ENCODE results near the gene NAGPA. TPM values are rescaled to one million over a fixed set of nuclear protein-coding genes. Genes with fewer than 3 reads are reported as not detected.

The NAGPA gene
- total and polyA plus RNA-seq, 7 experiments from 2014 or later: 17.8 to 42.9 (median 34.1) TPM

- no peaks in the 10 kb centered on the region for H3K27me3 ChIP-seq (ENCODE audit: control insufficient read depth in 2 of 2, insufficient read depth in 2 of 2, low read length in 2 of 2)
- ATAC-seq (no peak), DNase-seq (no peak)
- intact Hi-C loops (cut with micrococcal nuclease): no loop called here
- no peaks in the 10 kb centered on the region for H3K9me3 ChIP-seq (ENCODE audit: control insufficient read depth in 2 of 3, low read length in 3 of 3)
- H3K27ac ChIP-seq (ENCODE audit: low read depth, low read length): no peak overlapping the region
- H3K27ac Mint-ChIP-seq: no peak overlapping the region
- H3K9me3 Mint-ChIP-seq: no peaks in the 10 kb centered on the region
- no peak overlapping the region for H3K4me3 ChIP-seq (ENCODE audit: low read length)
- no peaks in the 10 kb centered on the region for H3K27me3 Mint-ChIP-seq
- H3K36me3 ChIP-seq (ENCODE audit: control insufficient read depth in 2 of 3, insufficient read depth in 3 of 3, low read length in 3 of 3): peaks cover 0 to 46% (median 3%) of the 10 kb centered on the region in 3 experiments
- H3K36me3 Mint-ChIP-seq: peaks cover 0 to 12% (median 0%) of the 10 kb centered on the region in 5 donors
- peaks cover 2 to 9% (median 4%) of the 10 kb centered on the region in 7 donors for H3K4me1 Mint-ChIP-seq
- no peak overlapping the region for H3K4me3 Mint-ChIP-seq
- ChIA-PET POLR2A (no interaction called here), CTCF (interaction anchor here (0.7 kb wide), 1 partner anchor 28 kb away, joined by 4 read pairs; no protein-coding TSS in a partner anchor)
- no peaks in the 10 kb centered on the region for H3K4me1 ChIP-seq (ENCODE audit: control insufficient read depth in 2 of 2, insufficient read depth in 2 of 2, low read length in 2 of 2)
These were observed 6.6 kb downstream of the NAGPA start for GRCh38 chr16:5027086-5027485.

GRCh38 chr16:5026664-5027063, 7.1 kb downstream of the NAGPA start:
- H3K9me3 ChIP-seq (ENCODE audit: control insufficient read depth in 2 of 3, low read length in 3 of 3): no peaks in the 10 kb centered on the region
- Mint-ChIP-seq H3K36me3 (peaks cover 0 to 12% (median 0%) of the 10 kb centered on the region in 5 donors), H3K27me3 (no peaks in the 10 kb centered on the region), H3K9me3 (no peaks in the 10 kb centered on the region), H3K4me1 (peaks cover 0 to 5% (median 1%) of the 10 kb centered on the region in 7 donors), H3K4me3 (no peak overlapping the region), H3K27ac (no peak overlapping the region)
- intact Hi-C loops (cut with micrococcal nuclease): no loop called here
- H3K4me3 ChIP-seq (ENCODE audit: low read length): no peak overlapping the region
- ChIA-PET POLR2A (no interaction called here), CTCF (interaction anchor here (0.7 kb wide), 1 partner anchor 28 kb away, joined by 4 read pairs; no protein-coding TSS in a partner anchor)
- H3K27me3 ChIP-seq (ENCODE audit: control insufficient read depth in 2 of 2, insufficient read depth in 2 of 2, low read length in 2 of 2): no peaks in the 10 kb centered on the region
- peaks cover 0 to 46% (median 3%) of the 10 kb centered on the region in 3 experiments for H3K36me3 ChIP-seq (ENCODE audit: control insufficient read depth in 2 of 3, insufficient read depth in 3 of 3, low read length in 3 of 3)
- ATAC-seq: no peak
- H3K27ac ChIP-seq (ENCODE audit: low read depth, low read length): no peak overlapping the region
- H3K4me1 ChIP-seq (ENCODE audit: control insufficient read depth in 2 of 2, insufficient read depth in 2 of 2, low read length in 2 of 2): no peaks in the 10 kb centered on the region
- no peak for DNase-seq

DNA sequence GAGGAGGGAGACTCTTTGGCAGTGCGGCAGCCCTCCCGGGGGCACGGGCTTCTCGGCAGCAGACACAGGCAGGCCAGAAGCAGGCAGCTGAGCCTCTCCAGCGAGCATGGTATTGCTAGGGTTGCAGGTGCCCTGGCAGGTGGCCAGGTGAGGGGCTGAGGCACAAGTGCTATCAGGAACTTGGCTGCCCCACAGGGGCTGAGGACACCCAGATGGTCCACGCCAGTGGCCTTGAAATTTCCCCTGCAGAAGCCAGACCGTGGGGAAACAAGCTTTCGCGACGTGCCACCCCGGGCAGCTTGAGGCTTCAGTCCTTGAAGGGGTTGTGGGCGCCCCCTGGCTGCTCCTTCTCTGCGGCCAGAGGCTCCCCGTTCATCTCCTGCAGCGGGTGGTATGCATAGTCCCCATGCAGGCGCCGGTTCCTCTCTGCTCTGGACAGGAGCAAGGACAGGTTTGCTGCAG, 8.5 kb downstream of the NAGPA start:
- Histone ChIP-seq H3K4me1 (ENCODE audit: control insufficient read depth in 2 of 2, insufficient read depth in 2 of 2, low read length in 2 of 2) (no peaks in the 10 kb centered on the region), H3K9me3 (ENCODE audit: control insufficient read depth in 2 of 3, low read length in 3 of 3) (no peaks in the 10 kb centered on the region), H3K4me3 (ENCODE audit: low read length) (no peak overlapping the region), H3K27ac (ENCODE audit: low read depth, low read length) (no peak overlapping the region), H3K36me3 (ENCODE audit: control insufficient read depth in 2 of 3, insufficient read depth in 3 of 3, low read length in 3 of 3) (peaks cover 0 to 39% (median 3%) of the 10 kb centered on the region in 3 experiments), H3K27me3 (ENCODE audit: control insufficient read depth in 2 of 2, insufficient read depth in 2 of 2, low read length in 2 of 2) (no peaks in the 10 kb centered on the region)
- peaks cover 0 to 8% (median 0%) of the 10 kb centered on the region in 5 donors for H3K36me3 Mint-ChIP-seq
- intact Hi-C loops (cut with micrococcal nuclease): no loop called here
- peaks cover 0 to 3% (median 0%) of the 10 kb centered on the region in 5 donors for H3K27me3 Mint-ChIP-seq
- POLR2A ChIA-PET: interaction anchor here (1.5 kb wide), 1 partner anchor 8 kb away, joined by 5 read pairs; the partner anchor contains the start of gene NAGPA
- no peak for DNase-seq
- no peak overlapping the region for H3K4me3 Mint-ChIP-seq
- H3K9me3 Mint-ChIP-seq: no peaks in the 10 kb centered on the region
- no peak overlapping the region for H3K27ac Mint-ChIP-seq
- no peak for ATAC-seq
- CTCF ChIA-PET: no interaction called here
- no peaks in the 10 kb centered on the region for H3K4me1 Mint-ChIP-seq

DNA sequence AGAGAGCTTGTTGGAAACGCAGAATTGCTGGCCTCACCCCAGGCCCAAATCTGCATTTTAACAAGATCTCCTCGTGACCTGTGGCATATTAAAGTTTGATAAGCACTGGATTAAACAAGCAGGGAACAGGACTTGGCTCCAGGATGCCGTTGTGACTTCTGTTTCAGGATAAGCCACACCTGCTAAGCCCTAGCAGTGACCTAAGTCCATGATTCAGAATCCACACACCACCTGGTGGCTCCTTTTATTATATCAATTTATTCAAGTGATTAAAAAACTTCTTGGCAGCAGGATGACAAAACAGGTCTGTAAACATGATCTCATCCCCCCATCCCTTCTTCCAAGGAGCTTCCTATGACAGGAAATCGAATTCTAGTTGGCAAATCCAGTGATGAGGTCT, 9.1 kb downstream of the NAGPA start:
- Histone ChIP-seq H3K4me1 (ENCODE audit: control insufficient read depth in 2 of 2, insufficient read depth in 2 of 2, low read length in 2 of 2) (no peaks in the 10 kb centered on the region), H3K27me3 (ENCODE audit: control insufficient read depth in 2 of 2, insufficient read depth in 2 of 2, low read length in 2 of 2) (no peaks in the 10 kb centered on the region), H3K36me3 (ENCODE audit: control insufficient read depth in 2 of 3, insufficient read depth in 3 of 3, low read length in 3 of 3) (peaks cover 0 to 33% (median 3%) of the 10 kb centered on the region in 3 experiments), H3K9me3 (ENCODE audit: control insufficient read depth in 2 of 3, low read length in 3 of 3) (no peaks in the 10 kb centered on the region), H3K4me3 (ENCODE audit: low read length) (no peak overlapping the region), H3K27ac (ENCODE audit: low read depth, low read length) (no peak overlapping the region)
- H3K27ac Mint-ChIP-seq: peak overlapping the region in 1 of 9 donors; percentile 70
- no peaks in the 10 kb centered on the region for H3K9me3 Mint-ChIP-seq
- ChIA-PET POLR2A (interaction anchor here (1.5 kb wide), 1 partner anchor 9 kb away, joined by 5 read pairs; the partner anchor contains the start of gene NAGPA), CTCF (no interaction called here)
- peaks cover 0 to 4% (median 0%) of the 10 kb centered on the region in 5 donors for H3K27me3 Mint-ChIP-seq
- no peaks in the 10 kb centered on the region for H3K4me1 Mint-ChIP-seq
- intact Hi-C loops (cut with micrococcal nuclease): no loop called here
- H3K4me3 Mint-ChIP-seq: no peak overlapping the region
- peaks cover 0 to 8% (median 0%) of the 10 kb centered on the region in 5 donors for H3K36me3 Mint-ChIP-seq
- DNase-seq: no peak
- ATAC-seq: no peak

GRCh38 chr16:5022521-5022920, 11.2 kb downstream of the NAGPA start:
- H3K4me1 ChIP-seq (ENCODE audit: control insufficient read depth in 2 of 2, insufficient read depth in 2 of 2, low read length in 2 of 2): no peaks in the 10 kb centered on the region
- no peaks in the 10 kb centered on the region for H3K27me3 ChIP-seq (ENCODE audit: control insufficient read depth in 2 of 2, insufficient read depth in 2 of 2, low read length in 2 of 2)
- no peaks in the 10 kb centered on the region for H3K9me3 ChIP-seq (ENCODE audit: control insufficient read depth in 2 of 3, low read length in 3 of 3)
- peaks cover 0 to 14% (median 0%) of the 10 kb centered on the region in 3 experiments for H3K36me3 ChIP-seq (ENCODE audit: control insufficient read depth in 2 of 3, insufficient read depth in 3 of 3, low read length in 3 of 3)
- Mint-ChIP-seq H3K27me3 (peaks cover 0 to 6% (median 0%) of the 10 kb centered on the region in 5 donors), H3K9me3 (no peaks in the 10 kb centered on the region), H3K4me1 (no peaks in the 10 kb centered on the region), H3K4me3 (no peak overlapping the region), H3K36me3 (peaks cover 0 to 3% (median 0%) of the 10 kb centered on the region in 5 donors), H3K27ac (no peak overlapping the region)
- ChIA-PET CTCF (no interaction called here), POLR2A (no interaction called here)
- no peak for ATAC-seq
- DNase-seq: no peak
- H3K27ac ChIP-seq (ENCODE audit: low read depth, low read length): no peak overlapping the region
- intact Hi-C loops (cut with micrococcal nuclease): no loop called here
- H3K4me3 ChIP-seq (ENCODE audit: low read length): no peak overlapping the region

DNA sequence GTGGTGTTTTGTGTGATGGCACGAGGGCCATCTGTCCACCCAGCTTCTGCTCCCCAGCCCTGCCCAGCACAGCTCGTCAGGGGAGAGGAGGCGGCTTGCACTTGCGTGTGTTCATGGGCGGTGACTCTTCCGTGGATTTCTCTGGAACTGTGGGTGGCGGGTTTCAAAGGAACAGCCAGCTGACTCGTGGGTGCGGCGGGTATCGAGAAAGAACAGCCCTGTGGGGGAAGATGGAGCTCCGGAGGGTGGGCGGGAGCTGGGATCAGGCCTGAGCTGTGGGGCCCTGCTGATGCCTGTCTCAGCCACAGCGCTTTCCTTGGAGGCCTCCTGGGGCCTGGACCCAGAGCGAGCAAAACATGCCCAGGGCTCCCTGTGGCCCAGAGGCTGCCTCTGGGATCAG, 13.2 kb downstream of the NAGPA start:
- H3K27me3 Mint-ChIP-seq: peaks cover 0 to 9% (median 0%) of the 10 kb centered on the region in 5 donors
- H3K4me1 Mint-ChIP-seq: no peaks in the 10 kb centered on the region
- ATAC-seq (no peak), DNase-seq (no peak)
- no peaks in the 10 kb centered on the region for H3K4me1 ChIP-seq (ENCODE audit: control insufficient read depth in 2 of 2, insufficient read depth in 2 of 2, low read length in 2 of 2)
- no peak overlapping the region for H3K27ac ChIP-seq (ENCODE audit: low read depth, low read length)
- no peak overlapping the region for H3K4me3 Mint-ChIP-seq
- intact Hi-C loops (cut with micrococcal nuclease): no loop called here
- POLR2A ChIA-PET: interaction anchor here (0.9 kb wide), 1 partner anchor 14 kb away, joined by 3 read pairs; the partner anchor contains the start of gene NAGPA
- CTCF ChIA-PET: no interaction called here
- H3K36me3 Mint-ChIP-seq: no peaks in the 10 kb centered on the region
- H3K4me3 ChIP-seq (ENCODE audit: low read length): no peak overlapping the region
- H3K9me3 Mint-ChIP-seq: no peaks in the 10 kb centered on the region
- no peaks in the 10 kb centered on the region for H3K9me3 ChIP-seq (ENCODE audit: control insufficient read depth in 2 of 3, low read length in 3 of 3)
- H3K36me3 ChIP-seq (ENCODE audit: control insufficient read depth in 2 of 3, insufficient read depth in 3 of 3, low read length in 3 of 3): peaks cover 0 to 3% (median 0%) of the 10 kb centered on the region in 3 experiments
- H3K27ac Mint-ChIP-seq: no peak overlapping the region
- H3K27me3 ChIP-seq (ENCODE audit: control insufficient read depth in 2 of 2, insufficient read depth in 2 of 2, low read length in 2 of 2): no peaks in the 10 kb centered on the region

GRCh38 chr16:5019775-5020174, 14.0 kb downstream of the NAGPA start:
- no peak overlapping the region for H3K27ac Mint-ChIP-seq
- H3K4me1 ChIP-seq (ENCODE audit: control insufficient read depth in 2 of 2, insufficient read depth in 2 of 2, low read length in 2 of 2): no peaks in the 10 kb centered on the region
- H3K4me3 ChIP-seq (ENCODE audit: low read length): no peak overlapping the region
- H3K4me3 Mint-ChIP-seq: no peak overlapping the region
- no peaks in the 10 kb centered on the region for H3K9me3 ChIP-seq (ENCODE audit: control insufficient read depth in 2 of 3, low read length in 3 of 3)
- POLR2A ChIA-PET: interaction anchor here (0.9 kb wide), 1 partner anchor 14 kb away, joined by 3 read pairs; the partner anchor contains the start of gene NAGPA
- ATAC-seq (no peak), DNase-seq (no peak)
- intact Hi-C loops (cut with micrococcal nuclease): no loop called here
- CTCF ChIA-PET: no interaction called here
- H3K27ac ChIP-seq (ENCODE audit: low read depth, low read length): no peak overlapping the region
- H3K4me1 Mint-ChIP-seq: peaks cover 0 to 2% (median 0%) of the 10 kb centered on the region in 7 donors
- H3K27me3 Mint-ChIP-seq: peaks cover 0 to 9% (median 0%) of the 10 kb centered on the region in 5 donors
- no peaks in the 10 kb centered on the region for H3K9me3 Mint-ChIP-seq
- H3K36me3 Mint-ChIP-seq: no peaks in the 10 kb centered on the region
- H3K27me3 ChIP-seq (ENCODE audit: control insufficient read depth in 2 of 2, insufficient read depth in 2 of 2, low read length in 2 of 2): no peaks in the 10 kb centered on the region
- no peaks in the 10 kb centered on the region for H3K36me3 ChIP-seq (ENCODE audit: control insufficient read depth in 2 of 3, insufficient read depth in 3 of 3, low read length in 3 of 3)

Measured in naive thymus-derived CD4-positive, alpha-beta T cell (primary cell).